ENCODE data around the gene HIF1AN.

Gene HIF1AN

GRCh38 chr10:100529475-100530298 lies 6.1 kb upstream of the HIF1AN start, which contains the start of gene NDUFB8:
Gene NDUFB8, minus strand, starts transcription at chr10:100529871. Its CDS starts 20 bp downstream, at chr10:100529851.
- no peak for TF ChIP-seq CTCF (IDR thresholded peaks at IDR 0.05; ENCODE audit: extremely low read depth, missing control alignments)
- peak; percentile 85 for DNase-seq (ENCODE audit: low spot score)

GRCh38 chr10:100531761-100532160 lies 4.0 kb upstream of the HIF1AN start:
- DNase-seq (ENCODE audit: low spot score), result no peak

GRCh38 chr10:100534726-100535125 lies 1.0 kb upstream of the HIF1AN start:
- no peak for DNase-seq (ENCODE audit: low spot score)
- no peak for TF ChIP-seq CTCF (IDR thresholded peaks at IDR 0.05; ENCODE audit: extremely low read depth, missing control alignments)

More at GRCh38 chr10:100531761-100532160, 4.0 kb upstream of the HIF1AN start:
- no peak for TF ChIP-seq CTCF (IDR thresholded peaks at IDR 0.05; ENCODE audit: extremely low read depth, missing control alignments)

GRCh38 chr10:100535338-100535714 lies 417 bp upstream of the HIF1AN start:
- no peak for DNase-seq (ENCODE audit: low spot score)
- TF ChIP-seq CTCF (IDR thresholded peaks at IDR 0.05; ENCODE audit: extremely low read depth, missing control alignments), result no peak

GRCh38 chr10:100537475-100537874 lies 1.7 kb downstream of the HIF1AN start:
- DNase-seq (ENCODE audit: low spot score), result no peak
- no peak for TF ChIP-seq CTCF (IDR thresholded peaks at IDR 0.05; ENCODE audit: extremely low read depth, missing control alignments)

- no peak for TF ChIP-seq CTCF (IDR thresholded peaks at IDR 0.05; ENCODE audit: extremely low read depth, missing control alignments)
- no peak for DNase-seq (ENCODE audit: low spot score)
Observed at GRCh38 chr10:100544950-100545349, 9.2 kb downstream of the HIF1AN start.

- no peak for DNase-seq (ENCODE audit: low spot score)
- no peak for TF ChIP-seq CTCF (IDR thresholded peaks at IDR 0.05; ENCODE audit: extremely low read depth, missing control alignments)
Observed at GRCh38 chr10:100551196-100551595, 15.5 kb downstream of the HIF1AN start.

Measured in GM20000 (cell line).